NCI-H2227 (cell line): ENCODE measurements around the gene RPUSD1.
A peak's percentile ranks its signal among the peaks of the same experiment; 100 is the strongest.
"Not testable (repeated sequence)": the region's sequence is repeated elsewhere in the genome, so short reads cannot be mapped to it uniquely, and the experiment has no call there.

Experiments used
- DNase-seq: peaks from one replicate; lab custom pipeline; 2025; ENCODE audit not compliant: unreplicated experiment; lab: John Stamatoyannopoulos, UW

The RPUSD1 gene, protein sequence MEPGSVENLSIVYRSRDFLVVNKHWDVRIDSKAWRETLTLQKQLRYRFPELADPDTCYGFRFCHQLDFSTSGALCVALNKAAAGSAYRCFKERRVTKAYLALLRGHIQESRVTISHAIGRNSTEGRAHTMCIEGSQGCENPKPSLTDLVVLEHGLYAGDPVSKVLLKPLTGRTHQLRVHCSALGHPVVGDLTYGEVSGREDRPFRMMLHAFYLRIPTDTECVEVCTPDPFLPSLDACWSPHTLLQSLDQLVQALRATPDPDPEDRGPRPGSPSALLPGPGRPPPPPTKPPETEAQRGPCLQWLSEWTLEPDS

GRCh38 chr16:787978-788398, at the start of gene RPUSD1:
TSS of gene RPUSD1 (minus strand) at chr16:788381. CDS start at chr16:787737, 644 bp downstream.
- DNase-seq, result peak; percentile 79

- not testable (repeated sequence) for DNase-seq
Measured at GRCh38 chr16:836822-837221, 48.6 kb upstream of the RPUSD1 start.

GRCh38 chr16:836221-836620, 48.0 kb upstream of the RPUSD1 start:
- no peak for DNase-seq

DNA sequence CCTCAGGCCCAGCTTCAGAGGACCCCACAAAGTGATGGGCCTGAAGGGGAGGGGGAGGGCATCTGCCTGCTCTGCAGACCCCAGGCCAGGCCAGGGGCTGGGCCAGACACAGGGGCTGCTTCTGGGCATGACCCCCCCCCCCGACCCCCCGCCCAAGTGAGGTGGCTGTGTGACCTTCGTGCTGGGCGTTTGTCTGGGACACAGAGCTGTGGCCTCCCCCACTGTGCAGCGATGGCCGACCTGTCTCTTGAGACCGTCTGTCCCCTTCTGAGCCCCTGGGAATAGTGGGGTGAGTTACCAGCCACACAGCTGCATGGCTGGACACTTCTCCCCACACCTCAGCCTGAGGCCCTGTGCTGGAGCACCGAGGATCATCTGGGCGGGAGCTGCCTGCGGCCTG, 47.2 kb upstream of the RPUSD1 start:
- DNase-seq, result no peak

DNA sequence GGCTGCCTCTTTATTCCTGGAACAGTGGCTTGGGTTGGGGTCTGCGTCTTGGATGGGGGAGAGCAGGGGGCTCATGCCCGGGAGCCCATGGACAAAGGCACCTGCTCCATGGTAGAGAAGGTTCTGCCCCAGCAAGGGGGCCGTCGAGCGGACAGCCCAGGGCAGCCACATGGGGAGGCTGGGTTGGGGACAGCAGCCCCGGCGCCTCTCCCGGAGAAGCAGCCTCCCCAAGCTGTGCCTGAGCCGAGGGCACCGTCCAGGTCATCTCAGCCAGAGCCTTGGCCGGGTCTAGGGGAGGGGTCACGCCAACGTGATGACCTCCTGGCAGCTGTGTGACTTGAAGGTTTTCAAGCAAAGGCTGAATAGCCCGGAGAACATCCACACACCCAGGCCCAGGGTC, 45.2 kb upstream of the RPUSD1 start:
- DNase-seq, result no peak

DNA sequence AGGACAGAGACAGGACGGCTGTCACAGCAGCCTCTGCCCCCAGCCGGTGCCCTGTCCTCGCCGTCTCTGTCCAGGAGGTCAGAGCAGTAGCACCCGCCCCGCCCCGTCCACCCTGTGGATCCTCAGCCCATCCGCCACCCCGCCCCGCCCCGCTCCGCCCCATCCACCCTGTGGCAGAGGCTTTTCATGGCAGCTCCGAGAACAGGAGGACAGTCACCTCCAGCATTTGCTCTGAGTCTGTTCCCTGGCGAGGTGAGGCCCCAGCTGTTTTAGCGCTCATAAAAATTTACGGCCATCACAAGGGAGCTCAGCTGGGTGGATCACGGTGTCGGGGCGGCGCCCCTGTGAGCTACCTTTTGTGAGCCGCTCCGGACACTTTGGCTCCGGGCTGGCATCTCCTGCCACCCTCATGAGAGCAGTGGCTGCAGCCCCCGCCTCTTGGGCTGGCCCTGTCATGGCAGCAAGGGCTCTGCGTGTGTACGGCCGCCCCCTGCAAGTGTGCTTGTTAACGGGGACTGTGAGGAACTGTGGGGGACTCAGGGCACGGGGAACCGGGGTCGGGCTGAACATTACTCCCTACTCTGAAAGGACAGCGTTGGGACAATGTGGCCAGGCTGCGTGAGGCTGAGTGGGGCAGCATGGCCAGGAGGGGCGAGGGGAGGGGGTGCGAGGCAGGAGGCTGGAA, 44.6 kb upstream of the RPUSD1 start:
- DNase-seq, result no peak

DNA sequence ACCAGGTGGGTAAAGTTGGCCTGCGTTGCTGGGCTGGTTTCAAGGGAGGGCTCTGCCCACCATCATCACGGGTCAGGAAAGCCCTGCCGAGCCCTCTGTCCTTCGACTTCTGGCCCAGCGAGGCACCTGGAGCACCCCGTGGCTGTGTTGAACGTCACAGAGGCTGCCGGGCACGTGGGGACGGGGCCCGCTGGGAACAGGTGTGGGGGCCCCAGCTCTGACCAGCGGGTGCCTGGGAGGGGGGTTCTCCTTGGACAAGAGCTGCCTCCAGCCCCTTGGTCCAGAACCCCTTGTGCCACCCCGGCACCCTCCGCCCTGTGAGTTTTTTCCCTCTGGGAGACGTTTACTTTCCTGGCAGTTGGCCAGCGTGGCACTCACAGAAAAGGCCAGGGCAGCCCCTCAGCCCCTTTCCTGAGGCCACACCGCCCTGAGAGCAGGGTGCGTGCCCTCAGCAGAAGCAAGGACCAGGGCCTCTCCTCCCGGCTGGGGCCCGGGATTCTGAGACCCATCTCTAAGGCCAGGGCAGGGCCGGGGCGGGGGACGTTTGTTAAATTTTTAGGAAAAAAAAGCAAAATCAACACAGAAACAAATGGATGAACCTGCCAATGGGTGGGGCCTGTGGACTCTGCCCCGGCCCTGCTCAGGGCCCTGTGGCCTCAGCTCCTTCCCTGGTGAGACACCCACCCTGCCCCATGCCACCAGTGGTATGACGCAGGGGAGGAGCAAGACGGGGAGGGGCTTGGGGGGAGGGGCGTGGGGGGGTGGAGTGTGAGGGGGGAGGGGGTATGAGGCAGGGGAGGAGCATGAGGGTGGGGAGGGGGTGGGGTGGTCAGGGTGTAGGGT, 43.6 kb upstream of the RPUSD1 start:
- DNase-seq, result no peak

GRCh38 chr16:830871-831570, 42.8 kb upstream of the RPUSD1 start:
- no peak for DNase-seq

GRCh38 chr16:830107-830870, 42.1 kb upstream of the RPUSD1 start:
- no peak for DNase-seq

- no peak for DNase-seq
Measured at GRCh38 chr16:828891-829290, 40.7 kb upstream of the RPUSD1 start.

- DNase-seq, result no peak
Measured at GRCh38 chr16:827513-827912, 39.3 kb upstream of the RPUSD1 start.

- peak; percentile 88 for DNase-seq
Measured at GRCh38 chr16:825341-826061, 37.3 kb upstream of the RPUSD1 start.

GRCh38 chr16:824601-825000, 36.4 kb upstream of the RPUSD1 start:
- no peak for DNase-seq

- no peak for DNase-seq
Measured at GRCh38 chr16:824194-824593, 36.0 kb upstream of the RPUSD1 start.

GRCh38 chr16:822909-823297, 34.7 kb upstream of the RPUSD1 start:
- DNase-seq, result no peak

- no peak for DNase-seq
Measured at GRCh38 chr16:822174-822908, 34.2 kb upstream of the RPUSD1 start.

- DNase-seq, result no peak
Measured at GRCh38 chr16:821751-822150, 33.6 kb upstream of the RPUSD1 start.

- no peak for DNase-seq
Measured at GRCh38 chr16:820748-821147, 32.6 kb upstream of the RPUSD1 start.

GRCh38 chr16:820044-820408, 31.8 kb upstream of the RPUSD1 start:
- not testable (repeated sequence) for DNase-seq
